ENCODE measurements around the gene MAP3K5.

DNA sequence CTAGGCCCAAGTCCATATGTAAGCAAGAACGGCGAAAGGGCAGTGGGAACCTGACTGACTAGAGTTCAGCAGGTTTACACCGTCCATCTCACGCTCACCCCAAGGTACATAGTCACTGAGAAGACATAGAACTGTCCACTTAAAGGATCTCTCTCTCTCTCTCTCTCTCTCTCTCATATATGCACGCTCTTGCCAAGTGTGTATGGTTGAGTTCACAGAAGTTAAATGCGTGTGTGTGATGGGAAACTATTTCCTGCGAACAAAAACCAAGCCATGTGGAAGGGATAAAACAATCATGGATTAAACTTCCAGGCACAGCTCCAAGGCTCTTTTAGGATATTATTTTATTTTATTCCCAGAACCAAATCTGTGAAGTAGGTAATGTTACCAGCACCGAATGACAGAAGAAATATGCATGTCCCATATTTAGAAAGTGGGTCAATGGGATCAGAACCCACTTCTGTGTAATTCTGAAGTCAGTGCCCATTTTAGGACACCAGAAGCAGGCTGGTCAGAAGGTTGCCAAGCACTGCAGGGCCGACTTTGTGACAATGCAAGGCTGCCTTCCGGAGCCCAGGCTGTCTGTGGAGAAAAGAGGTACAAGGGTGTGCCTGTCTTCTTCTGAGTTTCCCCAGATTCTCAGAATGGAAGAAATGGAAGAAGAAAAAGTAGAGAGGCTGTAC, 192.8 kb downstream of the MAP3K5 start:
- TF ChIP-seq, protein P1, sequence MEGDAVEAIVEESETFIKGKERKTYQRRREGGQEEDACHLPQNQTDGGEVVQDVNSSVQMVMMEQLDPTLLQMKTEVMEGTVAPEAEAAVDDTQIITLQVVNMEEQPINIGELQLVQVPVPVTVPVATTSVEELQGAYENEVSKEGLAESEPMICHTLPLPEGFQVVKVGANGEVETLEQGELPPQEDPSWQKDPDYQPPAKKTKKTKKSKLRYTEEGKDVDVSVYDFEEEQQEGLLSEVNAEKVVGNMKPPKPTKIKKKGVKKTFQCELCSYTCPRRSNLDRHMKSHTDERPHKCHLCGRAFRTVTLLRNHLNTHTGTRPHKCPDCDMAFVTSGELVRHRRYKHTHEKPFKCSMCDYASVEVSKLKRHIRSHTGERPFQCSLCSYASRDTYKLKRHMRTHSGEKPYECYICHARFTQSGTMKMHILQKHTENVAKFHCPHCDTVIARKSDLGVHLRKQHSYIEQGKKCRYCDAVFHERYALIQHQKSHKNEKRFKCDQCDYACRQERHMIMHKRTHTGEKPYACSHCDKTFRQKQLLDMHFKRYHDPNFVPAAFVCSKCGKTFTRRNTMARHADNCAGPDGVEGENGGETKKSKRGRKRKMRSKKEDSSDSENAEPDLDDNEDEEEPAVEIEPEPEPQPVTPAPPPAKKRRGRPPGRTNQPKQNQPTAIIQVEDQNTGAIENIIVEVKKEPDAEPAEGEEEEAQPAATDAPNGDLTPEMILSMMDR (IDR thresholded peaks at IDR 0.05) = no peak
- TF ChIP-seq POLR2A (IDR thresholded peaks at IDR 0.05) = no peak
- no peak for TF ChIP-seq POLR2AphosphoS5 (IDR thresholded peaks at IDR 0.05)
